Measurements from ENCODE around the gene MESD. TPM values are rescaled to one million over a fixed set of nuclear protein-coding genes. Genes with fewer than 3 reads are reported as not detected.

MESD gene
- total RNA-seq, 4 donors from 2014 or later = 5.5 to 7.9 (median 6.6) TPM

DNA sequence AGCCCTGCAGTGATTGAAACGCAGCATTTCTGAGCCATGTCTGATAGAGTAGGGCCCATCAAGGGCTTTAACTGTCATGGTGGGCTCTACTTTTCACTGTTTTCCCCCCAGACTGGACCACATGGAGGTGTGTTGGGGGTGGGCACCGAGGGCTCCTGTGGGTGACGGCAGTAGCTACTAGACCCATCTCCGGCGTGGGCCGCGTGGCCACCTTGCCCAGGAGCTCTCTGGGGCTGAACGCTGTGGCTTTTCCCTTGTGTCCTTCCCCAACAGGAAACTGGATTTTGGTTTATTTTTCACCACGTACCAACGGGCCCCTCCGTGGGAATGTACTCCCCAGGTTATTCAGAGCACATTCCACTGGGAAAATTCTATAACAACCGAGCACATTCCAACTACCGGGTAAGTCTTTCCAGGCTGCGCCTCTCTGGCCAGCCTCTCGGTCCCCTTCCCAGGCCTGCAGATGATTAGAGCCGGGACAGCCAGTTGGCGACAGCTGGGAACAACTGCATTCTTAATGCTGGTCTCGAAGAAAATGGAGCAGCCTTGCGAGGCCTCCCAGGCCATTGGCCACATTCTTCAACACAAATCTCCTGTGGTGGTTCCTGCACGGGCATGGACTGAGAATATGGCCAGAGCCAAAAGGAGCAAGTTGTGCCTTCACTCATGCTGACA is 67.7 kb downstream of the MESD start:
- Histone ChIP-seq H3K27me3 (no peaks in the 10 kb centered on the region), H3K4me3 (no peak overlapping the region), H3K27ac (no peak overlapping the region), H3K36me3 (no peaks in the 10 kb centered on the region), H3K9me3 (no peaks in the 10 kb centered on the region), H3K4me1 (peaks cover 6 to 17% of the 10 kb centered on the region in 2 donors)
- ATAC-seq (no peak), DNase-seq (no peak)
- TF ChIP-seq, protein P1, sequence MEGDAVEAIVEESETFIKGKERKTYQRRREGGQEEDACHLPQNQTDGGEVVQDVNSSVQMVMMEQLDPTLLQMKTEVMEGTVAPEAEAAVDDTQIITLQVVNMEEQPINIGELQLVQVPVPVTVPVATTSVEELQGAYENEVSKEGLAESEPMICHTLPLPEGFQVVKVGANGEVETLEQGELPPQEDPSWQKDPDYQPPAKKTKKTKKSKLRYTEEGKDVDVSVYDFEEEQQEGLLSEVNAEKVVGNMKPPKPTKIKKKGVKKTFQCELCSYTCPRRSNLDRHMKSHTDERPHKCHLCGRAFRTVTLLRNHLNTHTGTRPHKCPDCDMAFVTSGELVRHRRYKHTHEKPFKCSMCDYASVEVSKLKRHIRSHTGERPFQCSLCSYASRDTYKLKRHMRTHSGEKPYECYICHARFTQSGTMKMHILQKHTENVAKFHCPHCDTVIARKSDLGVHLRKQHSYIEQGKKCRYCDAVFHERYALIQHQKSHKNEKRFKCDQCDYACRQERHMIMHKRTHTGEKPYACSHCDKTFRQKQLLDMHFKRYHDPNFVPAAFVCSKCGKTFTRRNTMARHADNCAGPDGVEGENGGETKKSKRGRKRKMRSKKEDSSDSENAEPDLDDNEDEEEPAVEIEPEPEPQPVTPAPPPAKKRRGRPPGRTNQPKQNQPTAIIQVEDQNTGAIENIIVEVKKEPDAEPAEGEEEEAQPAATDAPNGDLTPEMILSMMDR (IDR thresholded peaks at IDR 0.05 in 4 of 5, conservative IDR thresholded peaks at IDR 0.05 in 1 of 5) = no peak
- TF ChIP-seq POLR2A (IDR thresholded peaks at IDR 0.05) = no peak
- in situ Hi-C loops (cut with MboI; ENCODE audit: low sequenced_read_pairs in 4 of 4) = no loop called here
- intact Hi-C loops (cut with DNase I; ENCODE audit: low total_unique reads) = no loop called here

DNA sequence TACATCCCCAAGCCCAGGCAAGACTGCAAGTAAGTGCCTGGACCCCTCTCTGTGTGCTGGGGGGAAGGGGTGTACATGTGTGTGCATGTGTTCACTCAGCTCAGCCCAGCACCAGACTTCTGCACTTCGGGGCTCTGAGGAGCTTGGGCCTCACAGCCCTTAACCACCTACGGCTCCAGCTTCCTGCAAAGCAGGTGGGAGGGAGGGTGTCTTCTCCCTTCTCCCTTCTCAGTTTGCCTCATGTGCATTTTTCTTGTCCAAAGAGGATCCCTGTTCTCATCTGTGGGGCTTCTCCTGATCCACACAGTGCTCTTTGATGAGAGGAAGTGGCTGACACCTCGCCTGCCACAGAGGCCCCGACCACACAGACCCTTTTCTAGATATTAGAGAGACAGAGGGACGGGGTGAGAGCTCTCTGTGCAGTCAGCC is 69.3 kb downstream of the MESD start:
- ATAC-seq (no peak), DNase-seq (no peak)
- no peak overlapping the region for H3K4me3 ChIP-seq
- peaks cover under 1 to 9% of the 10 kb centered on the region in 2 donors for H3K4me1 ChIP-seq
- H3K36me3 ChIP-seq = no peaks in the 10 kb centered on the region
- TF ChIP-seq POLR2A (IDR thresholded peaks at IDR 0.05) = no peak
- TF ChIP-seq, protein P1 (IDR thresholded peaks at IDR 0.05 in 4 of 5, conservative IDR thresholded peaks at IDR 0.05 in 1 of 5) = no peak
- no peaks in the 10 kb centered on the region for H3K9me3 ChIP-seq
- in situ Hi-C loops (cut with MboI; ENCODE audit: low sequenced_read_pairs in 4 of 4) = no loop called here
- H3K27ac ChIP-seq = no peak overlapping the region
- intact Hi-C loops (cut with DNase I; ENCODE audit: low total_unique reads) = no loop called here
- H3K27me3 ChIP-seq = no peaks in the 10 kb centered on the region

- Histone ChIP-seq H3K27me3 (no peaks in the 10 kb centered on the region), H3K27ac (no peak overlapping the region), H3K4me3 (no peak overlapping the region), H3K4me1 (no peaks in the 10 kb centered on the region), H3K9me3 (no peaks in the 10 kb centered on the region), H3K36me3 (no peaks in the 10 kb centered on the region)
- no peak for ATAC-seq
- no peak for TF ChIP-seq POLR2A (IDR thresholded peaks at IDR 0.05)
- TF ChIP-seq, protein P1 (IDR thresholded peaks at IDR 0.05 in 4 of 5, conservative IDR thresholded peaks at IDR 0.05 in 1 of 5) = no peak
- DNase-seq = no peak
- in situ Hi-C loops (cut with MboI; ENCODE audit: low sequenced_read_pairs in 4 of 4) (no loop called here), intact Hi-C loops (cut with DNase I; ENCODE audit: low total_unique reads) (no loop called here)
Observed at GRCh38 chr15:80918196-80918783, 71.3 kb downstream of the MESD start.

GRCh38 chr15:80916056-80916455 is 73.6 kb downstream of the MESD start:
- DNase-seq (no peak), ATAC-seq (no peak)
- Histone ChIP-seq H3K36me3 (no peaks in the 10 kb centered on the region), H3K9me3 (no peaks in the 10 kb centered on the region), H3K27me3 (no peaks in the 10 kb centered on the region), H3K4me3 (no peak overlapping the region), H3K27ac (no peak overlapping the region), H3K4me1 (no peaks in the 10 kb centered on the region)
- in situ Hi-C loops (cut with MboI; ENCODE audit: low sequenced_read_pairs in 4 of 4) = no loop called here
- TF ChIP-seq, protein P1 (IDR thresholded peaks at IDR 0.05 in 4 of 5, conservative IDR thresholded peaks at IDR 0.05 in 1 of 5) = no peak
- no peak for TF ChIP-seq POLR2A (IDR thresholded peaks at IDR 0.05)
- intact Hi-C loops (cut with DNase I; ENCODE audit: low total_unique reads) = no loop called here

Data from gastrocnemius medialis (tissue), 4 donors.